NCI-H2081 treated with DMSO at 0.1 percent for 48 hours (cell line): ENCODE measurements around the gene WNT9A.
"Not testable (repeated sequence)": the region's sequence is repeated elsewhere in the genome, so short reads cannot be mapped to it uniquely, and the experiment has no call there.

Source experiments
- DNase-seq: peaks from one replicate; lab custom pipeline; 2025; lab: John Stamatoyannopoulos, UW

Gene WNT9A

GRCh38 chr1:227910511-227911153 is 37.1 kb downstream of the WNT9A start:
- DNase-seq = no peak

- DNase-seq = not testable (repeated sequence)
Measured at GRCh38 chr1:227909923-227910328, 37.8 kb downstream of the WNT9A start.

- DNase-seq = no peak
Measured at GRCh38 chr1:227909188-227909587, 38.5 kb downstream of the WNT9A start.

GRCh38 chr1:227908359-227908758 is 39.4 kb downstream of the WNT9A start:
- DNase-seq = no peak

- no peak for DNase-seq
Measured at GRCh38 chr1:227907439-227908015, 40.2 kb downstream of the WNT9A start.

GRCh38 chr1:227906550-227907071 is 41.1 kb downstream of the WNT9A start:
- no peak for DNase-seq

GRCh38 chr1:227905573-227906487 is 41.9 kb downstream of the WNT9A start:
- no peak for DNase-seq

GRCh38 chr1:227904541-227905335 is 43.0 kb downstream of the WNT9A start:
- no peak for DNase-seq

- DNase-seq = no peak
Measured at GRCh38 chr1:227903614-227904501, 43.9 kb downstream of the WNT9A start.

GRCh38 chr1:227903061-227903521 is 44.6 kb downstream of the WNT9A start:
- no peak for DNase-seq

- no peak for DNase-seq
Measured at GRCh38 chr1:227902641-227902990, 45.1 kb downstream of the WNT9A start.

GRCh38 chr1:227901906-227902640 is 45.7 kb downstream of the WNT9A start:
- DNase-seq = no peak

- no peak for DNase-seq
Measured at GRCh38 chr1:227901239-227901905, 46.4 kb downstream of the WNT9A start.

- DNase-seq = no peak
Measured at GRCh38 chr1:227900571-227901051, 47.1 kb downstream of the WNT9A start.

- DNase-seq = no peak
Measured at GRCh38 chr1:227899820-227900449, 47.8 kb downstream of the WNT9A start.

- no peak for DNase-seq
Measured at GRCh38 chr1:227899141-227899819, 48.5 kb downstream of the WNT9A start.

GRCh38 chr1:227898502-227899140 is 49.1 kb downstream of the WNT9A start:
- DNase-seq = no peak
